ENCODE results near the gene FUT9.

FUT9 gene

DNA sequence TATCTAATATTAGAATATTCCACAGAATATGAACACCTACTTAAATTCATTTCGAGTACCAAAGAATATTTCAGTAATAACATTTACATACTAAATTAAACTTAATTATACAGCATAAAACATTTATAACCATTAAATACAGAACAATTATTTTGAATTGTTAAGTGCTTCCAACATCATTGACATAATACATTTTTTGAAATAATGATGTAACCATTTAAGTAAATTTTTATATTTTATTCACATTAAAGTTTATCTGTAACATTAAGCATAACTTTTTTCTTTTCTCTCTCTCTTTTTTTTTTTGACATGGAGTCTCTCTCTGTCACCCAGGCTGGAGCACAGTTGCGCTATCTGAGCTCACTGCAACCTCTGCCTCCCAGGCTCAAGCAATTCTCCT, 44.5 kb downstream of the FUT9 start:
- Histone ChIP-seq H3K9ac (ENCODE audit: low read length) (no peak overlapping the region), H3K36me3 (replicated peaks; ENCODE audit: low read depth, low read length) (no peaks in the 10 kb centered on the region), H3K4me2 (ENCODE audit: low read length) (no peak overlapping the region), H3K27ac (ENCODE audit: low read length) (no peak overlapping the region), H3K4me1 (ENCODE audit: low read length) (no peaks in the 10 kb centered on the region), H3K9me3 (ENCODE audit: insufficient read depth, low read length) (no peaks in the 10 kb centered on the region), H4K20me1 (ENCODE audit: insufficient read depth, low read length) (no peaks in the 10 kb centered on the region), H3K79me2 (ENCODE audit: low read length) (no peaks in the 10 kb centered on the region), H3K27me3 (ENCODE audit: low read depth, low read length) (no peaks in the 10 kb centered on the region), H3K4me3 (ENCODE audit: low read length) (no peak overlapping the region), H2AFZ (ENCODE audit: low read depth, low read length) (no peak overlapping the region)
- no peak for TF ChIP-seq EZH2phosphoT487 (IDR thresholded peaks at IDR 0.05; ENCODE audit: low read depth)
- TF ChIP-seq, protein P1, sequence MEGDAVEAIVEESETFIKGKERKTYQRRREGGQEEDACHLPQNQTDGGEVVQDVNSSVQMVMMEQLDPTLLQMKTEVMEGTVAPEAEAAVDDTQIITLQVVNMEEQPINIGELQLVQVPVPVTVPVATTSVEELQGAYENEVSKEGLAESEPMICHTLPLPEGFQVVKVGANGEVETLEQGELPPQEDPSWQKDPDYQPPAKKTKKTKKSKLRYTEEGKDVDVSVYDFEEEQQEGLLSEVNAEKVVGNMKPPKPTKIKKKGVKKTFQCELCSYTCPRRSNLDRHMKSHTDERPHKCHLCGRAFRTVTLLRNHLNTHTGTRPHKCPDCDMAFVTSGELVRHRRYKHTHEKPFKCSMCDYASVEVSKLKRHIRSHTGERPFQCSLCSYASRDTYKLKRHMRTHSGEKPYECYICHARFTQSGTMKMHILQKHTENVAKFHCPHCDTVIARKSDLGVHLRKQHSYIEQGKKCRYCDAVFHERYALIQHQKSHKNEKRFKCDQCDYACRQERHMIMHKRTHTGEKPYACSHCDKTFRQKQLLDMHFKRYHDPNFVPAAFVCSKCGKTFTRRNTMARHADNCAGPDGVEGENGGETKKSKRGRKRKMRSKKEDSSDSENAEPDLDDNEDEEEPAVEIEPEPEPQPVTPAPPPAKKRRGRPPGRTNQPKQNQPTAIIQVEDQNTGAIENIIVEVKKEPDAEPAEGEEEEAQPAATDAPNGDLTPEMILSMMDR (IDR thresholded peaks at IDR 0.05; ENCODE audit: low read depth, low read length), result no peak

DNA sequence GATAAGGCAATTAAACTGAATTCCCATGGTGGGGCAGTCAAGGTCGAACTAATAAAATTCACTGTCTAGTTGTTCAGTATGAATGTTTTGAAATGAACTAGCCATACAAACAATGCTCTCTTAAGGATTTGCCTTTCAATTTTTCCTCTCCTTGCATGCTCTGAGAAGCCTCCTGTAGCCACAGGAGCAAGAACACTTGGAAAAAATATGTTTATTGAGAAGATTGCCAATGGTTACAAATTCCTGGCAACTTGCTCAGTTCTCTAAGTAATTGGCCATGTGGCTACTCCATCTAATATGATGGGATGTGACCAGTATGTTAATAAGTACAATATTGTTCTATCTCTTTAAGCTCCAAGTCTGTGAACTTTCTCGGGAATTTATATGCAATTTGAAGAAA, 49.4 kb downstream of the FUT9 start:
- H3K36me3 ChIP-seq (replicated peaks; ENCODE audit: low read depth, low read length), result no peaks in the 10 kb centered on the region
- TF ChIP-seq EZH2phosphoT487 (IDR thresholded peaks at IDR 0.05; ENCODE audit: low read depth), result no peak
- TF ChIP-seq, protein P1 (IDR thresholded peaks at IDR 0.05; ENCODE audit: low read depth, low read length), result no peak

DNA sequence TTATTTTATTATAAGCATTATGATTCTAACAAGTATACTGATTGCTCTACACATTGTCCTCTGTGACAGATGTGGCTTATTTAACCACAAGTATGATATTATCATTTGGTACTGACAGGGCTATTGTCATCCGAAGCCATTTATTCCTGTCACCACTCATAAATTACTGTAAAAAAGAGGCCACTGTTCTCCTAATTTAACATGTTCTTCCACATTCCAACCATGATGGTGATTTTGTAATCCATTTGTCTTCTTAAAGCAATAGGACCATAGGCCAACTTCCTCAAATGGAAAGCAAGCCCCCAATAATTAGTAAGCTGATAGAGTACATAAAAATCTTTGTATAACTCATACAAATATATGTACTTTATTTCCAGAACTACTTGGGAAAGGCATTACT, 50.6 kb downstream of the FUT9 start:
- no peak for TF ChIP-seq EZH2phosphoT487 (IDR thresholded peaks at IDR 0.05; ENCODE audit: low read depth)
- TF ChIP-seq, protein P1 (IDR thresholded peaks at IDR 0.05; ENCODE audit: low read depth, low read length), result no peak
- Histone ChIP-seq H3K36me3 (replicated peaks; ENCODE audit: low read depth, low read length) (no peaks in the 10 kb centered on the region), H3K4me1 (ENCODE audit: low read length) (no peaks in the 10 kb centered on the region), H4K20me1 (ENCODE audit: insufficient read depth, low read length) (no peaks in the 10 kb centered on the region), H3K79me2 (ENCODE audit: low read length) (no peaks in the 10 kb centered on the region), H3K9ac (ENCODE audit: low read length) (no peak overlapping the region), H3K27ac (ENCODE audit: low read length) (no peak overlapping the region), H3K4me3 (ENCODE audit: low read length) (no peak overlapping the region), H2AFZ (ENCODE audit: low read depth, low read length) (no peak overlapping the region), H3K4me2 (ENCODE audit: low read length) (no peak overlapping the region), H3K9me3 (ENCODE audit: insufficient read depth, low read length) (no peaks in the 10 kb centered on the region), H3K27me3 (ENCODE audit: low read depth, low read length) (no peaks in the 10 kb centered on the region)

More for the DNA sequence above, 49.4 kb downstream of the FUT9 start:
- H3K27me3 ChIP-seq (ENCODE audit: low read depth, low read length), result no peaks in the 10 kb centered on the region
- H4K20me1 ChIP-seq (ENCODE audit: insufficient read depth, low read length), result no peaks in the 10 kb centered on the region
- no peak overlapping the region for H3K9ac ChIP-seq (ENCODE audit: low read length)
- H3K79me2 ChIP-seq (ENCODE audit: low read length), result no peaks in the 10 kb centered on the region
- no peaks in the 10 kb centered on the region for H3K4me1 ChIP-seq (ENCODE audit: low read length)
- H3K9me3 ChIP-seq (ENCODE audit: insufficient read depth, low read length), result no peaks in the 10 kb centered on the region
- H2AFZ ChIP-seq (ENCODE audit: low read depth, low read length), result no peak overlapping the region
- no peak overlapping the region for H3K4me2 ChIP-seq (ENCODE audit: low read length)
- H3K27ac ChIP-seq (ENCODE audit: low read length), result no peak overlapping the region
- no peak overlapping the region for H3K4me3 ChIP-seq (ENCODE audit: low read length)

DNA sequence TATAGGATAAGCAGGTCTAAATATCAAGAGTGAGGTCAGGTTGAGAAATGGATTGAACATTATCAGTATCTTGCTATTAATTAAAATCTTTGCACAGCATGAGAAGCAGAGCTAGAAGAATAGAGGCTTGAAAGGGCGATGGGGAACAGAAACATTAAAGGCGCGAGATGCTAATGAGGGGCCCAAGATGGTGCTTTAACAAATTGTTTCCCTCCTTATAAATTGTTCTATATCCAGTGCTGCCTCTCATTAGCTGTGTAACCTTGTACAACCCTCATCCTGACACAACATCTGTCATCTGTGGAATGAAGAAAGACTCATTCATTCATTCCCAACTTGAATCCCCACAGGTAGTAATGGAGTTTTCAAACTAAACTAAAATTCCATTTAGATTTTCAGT, 57.8 kb downstream of the FUT9 start:
- no peak overlapping the region for H3K27ac ChIP-seq (ENCODE audit: low read length)
- H3K36me3 ChIP-seq (replicated peaks; ENCODE audit: low read depth, low read length), result no peaks in the 10 kb centered on the region
- TF ChIP-seq, protein P1 (IDR thresholded peaks at IDR 0.05; ENCODE audit: low read depth, low read length), result no peak
- no peak for TF ChIP-seq EZH2phosphoT487 (IDR thresholded peaks at IDR 0.05; ENCODE audit: low read depth)
- no peak overlapping the region for H3K9ac ChIP-seq (ENCODE audit: low read length)
- no peak overlapping the region for H3K4me3 ChIP-seq (ENCODE audit: low read length)
- no peaks in the 10 kb centered on the region for H3K4me1 ChIP-seq (ENCODE audit: low read length)
- no peaks in the 10 kb centered on the region for H3K27me3 ChIP-seq (ENCODE audit: low read depth, low read length)
- H3K9me3 ChIP-seq (ENCODE audit: insufficient read depth, low read length), result no peaks in the 10 kb centered on the region
- no peak overlapping the region for H3K4me2 ChIP-seq (ENCODE audit: low read length)
- H4K20me1 ChIP-seq (ENCODE audit: insufficient read depth, low read length), result no peaks in the 10 kb centered on the region
- no peaks in the 10 kb centered on the region for H3K79me2 ChIP-seq (ENCODE audit: low read length)
- no peak overlapping the region for H2AFZ ChIP-seq (ENCODE audit: low read depth, low read length)
